SK-N-SH treated with all-trans-retinoic acid at 6 μM for 48 hours (cell line): Measurements from ENCODE around the gene PDGFC.
A peak's percentile ranks its signal among the peaks of the same experiment; 100 is the strongest.

Experiments used
- ATAC-seq: fragments of 200-7000 bp; cut with Tn5 transposase; 3 replicates; pipeline ENCODE4 v1.9.1; 2020; ENCODE audit warnings: mild to moderate bottlenecking, moderate library complexity
- BACH2 ChIP-seq: fragments of 250-450 bp; sonication (Bioruptor Pico); IDR thresholded peaks from 2 replicates; pipeline ENCODE4 v1.9.0; 2021; ENCODE audit warnings: mild to moderate bottlenecking, borderline replicate concordance
- CSDC2 ChIP-seq: fragments of 250-450 bp; sonication (Bioruptor Pico); IDR thresholded peaks from 2 replicates; pipeline ENCODE4 v1.5.0; 2020; ENCODE audit warnings: mild to moderate bottlenecking, moderate library complexity
- ESRRG ChIP-seq: fragments of 250-450 bp; sonication (Bioruptor Pico); IDR thresholded peaks from 2 replicates; pipeline ENCODE4 v1.6.1; 2021; ENCODE audit warnings: mild to moderate bottlenecking
- GLIS3 ChIP-seq: fragments of 250-450 bp; sonication (Bioruptor Pico); IDR thresholded peaks from 2 replicates; pipeline ENCODE4 v1.5.0; 2020; ENCODE audit warnings: mild to moderate bottlenecking, moderate library complexity
- ISL1 ChIP-seq: fragments of 250-450 bp; sonication (Bioruptor Pico); IDR thresholded peaks from 2 replicates; pipeline ENCODE4 v2.1.2; 2022; ENCODE audit warnings: mild to moderate bottlenecking, moderate library complexity
- OSR1 ChIP-seq: fragments of 250-450 bp; sonication (Bioruptor Pico); IDR thresholded peaks from 2 replicates; pipeline ENCODE4 v1.8.0; 2022; ENCODE audit warnings: moderate library complexity, mild to moderate bottlenecking, inconsistent platforms
- PATZ1 ChIP-seq: fragments of 250-450 bp; sonication (Bioruptor Pico); IDR thresholded peaks from 2 replicates; pipeline ENCODE4 v1.8.0; 2020; ENCODE audit warnings: mild to moderate bottlenecking, moderate library complexity, borderline replicate concordance
- POU6F1 ChIP-seq: fragments of 250-450 bp; sonication (Bioruptor Pico); IDR thresholded peaks from 2 replicates; pipeline ENCODE4 v1.8.0; 2021; ENCODE audit warnings: low read depth, mild to moderate bottlenecking, moderate library complexity, borderline replicate concordance
- PPARA ChIP-seq: fragments of 250-450 bp; sonication (Bioruptor Pico); IDR thresholded peaks from 2 replicates; pipeline ENCODE4 v1.5.0; 2020; ENCODE audit warnings: mild to moderate bottlenecking, borderline replicate concordance
- RARB ChIP-seq: fragments of 250-450 bp; sonication (Bioruptor Pico); IDR thresholded peaks from 2 replicates; pipeline ENCODE4 v1.8.0; 2021; ENCODE audit warnings: mild to moderate bottlenecking, moderate library complexity
- SNAI2 ChIP-seq: fragments of 250-450 bp; sonication (Bioruptor Pico); IDR thresholded peaks from 2 replicates; pipeline ENCODE4 v1.5.0; 2020; ENCODE audit warnings: mild to moderate bottlenecking, moderate library complexity
- TCF4 ChIP-seq: fragments of 250-450 bp; sonication (Bioruptor Pico); IDR thresholded peaks from 2 replicates; pipeline ENCODE4 v1.8.0; 2021; ENCODE audit warnings: mild to moderate bottlenecking, moderate library complexity, borderline replicate concordance
- TOX ChIP-seq: fragments of 250-450 bp; sonication (Bioruptor Pico); IDR thresholded peaks from 2 replicates; pipeline ENCODE4 v1.8.0; 2021; ENCODE audit warnings: mild to moderate bottlenecking, moderate library complexity, borderline replicate concordance
- TSHZ2 ChIP-seq: fragments of 250-450 bp; sonication (Bioruptor Pico); IDR thresholded peaks from 2 replicates; pipeline ENCODE4 v1.5.0; 2020; ENCODE audit warnings: mild to moderate bottlenecking, moderate library complexity
- ZFP3 ChIP-seq: fragments of 250-450 bp; sonication (Bioruptor Pico); IDR thresholded peaks from 2 replicates; pipeline ENCODE4 v1.5.0; 2020; ENCODE audit warnings: mild to moderate bottlenecking, moderate library complexity
- ZFP30 ChIP-seq: fragments of 450-650 bp; formaldehyde crosslinking; IDR thresholded peaks from 2 replicates; pipeline ENCODE4 v1.5.0; 2022; ENCODE audit warnings: mild to moderate bottlenecking, moderate library complexity
- ZNF565 ChIP-seq: fragments of 450-650 bp; formaldehyde crosslinking; conservative IDR thresholded peaks from 2 replicates; pipeline ENCODE4 v1.5.0; 2020; ENCODE audit warnings: low read depth, mild to moderate bottlenecking, moderate library complexity
- ZNF70 ChIP-seq: fragments of 450-650 bp; formaldehyde crosslinking; IDR thresholded peaks from 2 replicates; pipeline ENCODE4 v1.5.0; 2020; ENCODE audit warnings: mild to moderate bottlenecking, moderate library complexity
- ZNF8 ChIP-seq: fragments of 450-650 bp; formaldehyde crosslinking; IDR thresholded peaks from 2 replicates; pipeline ENCODE4 v1.5.0; 2020; ENCODE audit warnings: mild to moderate bottlenecking, moderate library complexity
- TF ChIP-seq, protein P1 (sequence below): fragments of 250-450 bp; sonication (Bioruptor Pico); IDR thresholded peaks from 2 replicates; pipeline ENCODE4 v1.5.1; 2020; ENCODE audit warnings: low read depth, mild to moderate bottlenecking, moderate library complexity

PDGFC gene

GRCh38 chr4:156781852-156782251 lies 189.7 kb downstream of the PDGFC start:
- no peak for TF ChIP-seq PPARA (CRISPR knock-in tag)
- no peak for TF ChIP-seq ZNF565
- no peak for TF ChIP-seq ESRRG (CRISPR knock-in tag)
- TF ChIP-seq CSDC2 (CRISPR knock-in tag) = no peak
- TF ChIP-seq OSR1 (CRISPR knock-in tag) = no peak
- TF ChIP-seq TOX (CRISPR knock-in tag) = no peak
- TF ChIP-seq RARB (CRISPR knock-in tag) = no peak
- TF ChIP-seq TCF4 (CRISPR knock-in tag) = no peak
- TF ChIP-seq ZNF70 (CRISPR knock-in tag) = no peak
- no peak for TF ChIP-seq BACH2 (CRISPR knock-in tag)
- no peak for TF ChIP-seq SNAI2 (CRISPR knock-in tag)
- no peak for TF ChIP-seq ZFP30
- no peak for TF ChIP-seq ZNF8
- TF ChIP-seq ZFP3 (CRISPR knock-in tag) = no peak
- no peak for TF ChIP-seq POU6F1 (CRISPR knock-in tag)
- TF ChIP-seq ISL1 = no peak
- TF ChIP-seq PATZ1 (CRISPR knock-in tag) = no peak
- ATAC-seq = 0 out of 3 replicates have a peak, but pooled peaks have one; percentile 11

DNA sequence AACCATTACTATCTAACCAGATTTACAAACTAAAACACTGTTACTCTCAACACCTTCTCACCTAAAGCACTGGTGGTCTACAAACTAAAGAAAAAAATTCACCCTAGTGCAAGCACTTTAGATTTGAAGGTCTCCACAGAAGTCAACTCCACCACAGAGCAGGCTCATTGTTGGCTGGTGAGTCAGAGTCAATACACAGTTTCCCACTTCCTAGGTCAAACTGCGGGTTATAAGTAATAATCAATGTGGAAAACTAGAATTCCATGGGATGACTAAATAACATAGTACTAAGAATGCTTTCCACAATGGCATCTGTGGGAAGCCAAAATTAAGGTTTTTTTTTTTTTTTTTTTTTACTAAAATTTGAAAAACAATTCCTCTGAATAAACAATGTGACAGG lies 191.8 kb downstream of the PDGFC start:
- peak; percentile 42 for ATAC-seq
- TF ChIP-seq BACH2 (CRISPR knock-in tag) (no peak), CSDC2 (CRISPR knock-in tag) (no peak), ZNF565 (no peak), OSR1 (CRISPR knock-in tag) (no peak)

GRCh38 chr4:156779042-156779441 lies 192.6 kb downstream of the PDGFC start:
- TF ChIP-seq ZFP3 (CRISPR knock-in tag) = no peak
- no peak for TF ChIP-seq RARB (CRISPR knock-in tag)
- TF ChIP-seq POU6F1 (CRISPR knock-in tag) = no peak
- no peak for TF ChIP-seq SNAI2 (CRISPR knock-in tag)
- no peak for TF ChIP-seq GLIS3 (CRISPR knock-in tag)
- TF ChIP-seq, protein P1, sequence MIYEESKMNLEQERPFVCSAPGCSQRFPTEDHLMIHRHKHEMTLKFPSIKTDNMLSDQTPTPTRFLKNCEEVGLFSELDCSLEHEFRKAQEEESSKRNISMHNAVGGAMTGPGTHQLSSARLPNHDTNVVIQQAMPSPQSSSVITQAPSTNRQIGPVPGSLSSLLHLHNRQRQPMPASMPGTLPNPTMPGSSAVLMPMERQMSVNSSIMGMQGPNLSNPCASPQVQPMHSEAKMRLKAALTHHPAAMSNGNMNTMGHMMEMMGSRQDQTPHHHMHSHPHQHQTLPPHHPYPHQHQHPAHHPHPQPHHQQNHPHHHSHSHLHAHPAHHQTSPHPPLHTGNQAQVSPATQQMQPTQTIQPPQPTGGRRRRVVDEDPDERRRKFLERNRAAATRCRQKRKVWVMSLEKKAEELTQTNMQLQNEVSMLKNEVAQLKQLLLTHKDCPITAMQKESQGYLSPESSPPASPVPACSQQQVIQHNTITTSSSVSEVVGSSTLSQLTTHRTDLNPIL (CRISPR knock-in tag) = no peak
- no peak for TF ChIP-seq ZNF70 (CRISPR knock-in tag)
- TF ChIP-seq ZFP30 = no peak
- no peak for TF ChIP-seq CSDC2 (CRISPR knock-in tag)
- no peak for TF ChIP-seq TSHZ2 (CRISPR knock-in tag)
- TF ChIP-seq BACH2 (CRISPR knock-in tag) = no peak
- TF ChIP-seq TCF4 (CRISPR knock-in tag) = no peak
- TF ChIP-seq ISL1 = no peak
- ATAC-seq = no peak; the same call in 2 of the 3 replicates
